ENCODE data around the gene FAM171A2. TPM values are rescaled to one million over a fixed set of nuclear protein-coding genes. Genes with fewer than 3 reads are reported as not detected.

The FAM171A2 gene
- total and polyA plus RNA-seq, 4 donors = 0.05 to 2.0 (median 0.45) TPM; not detected in 1

DNA sequence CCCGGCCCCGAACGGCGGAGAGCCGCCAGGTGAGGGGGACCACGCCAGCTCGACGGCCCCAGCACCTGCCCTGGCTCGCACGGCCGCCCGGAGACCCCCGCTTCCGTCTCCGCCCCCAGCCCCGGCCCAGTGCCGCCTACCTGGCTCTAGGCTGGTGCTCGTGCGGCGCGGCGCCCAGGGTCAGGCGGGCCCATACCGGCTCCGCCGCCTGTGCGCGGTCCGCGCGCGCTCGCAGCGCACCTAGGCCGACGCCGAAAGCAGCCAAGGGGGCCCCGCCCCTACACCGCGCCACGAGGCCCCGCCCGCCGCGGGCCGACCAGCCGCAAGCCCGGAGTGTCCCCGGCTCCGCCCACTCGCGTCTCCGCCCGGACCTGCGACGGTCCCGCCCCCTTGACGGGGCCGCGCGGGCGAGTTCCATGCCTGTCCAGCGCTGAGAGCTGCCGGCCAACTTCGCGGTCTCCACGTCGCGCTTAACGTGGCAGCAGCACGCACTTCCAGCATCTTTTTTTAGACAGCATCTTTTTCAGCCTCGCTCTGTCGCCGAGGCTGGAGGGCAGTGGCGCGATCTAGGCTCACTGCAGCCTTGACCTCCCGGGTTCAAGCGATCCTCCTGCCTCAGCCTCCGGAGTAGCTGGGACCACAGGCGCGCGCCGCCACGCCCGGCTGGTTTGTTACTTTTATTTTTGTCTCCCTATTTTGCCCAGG, 38.9 kb downstream of the FAM171A2 start, which contains the start of gene SLC25A39:
TSS of gene SLC25A39 (minus strand) at position 253 of the 705 bp plus-strand sequence. CDS start 1,261 bp downstream, outside the sequence.
- DNase-seq (peak; percentile 97 to 98), ATAC-seq (ENCODE audit: low FRiP score) (peak; percentile 97)
- intact Hi-C loops (cut with DNase I) = loop anchor here in 1 of 2 donors (1.0 kb wide), 1 partner anchor 105 kb away; the partner anchor contains the start of gene UBTF
- peaks cover 0 to 8% of the 10 kb centered on the region in 2 donors for H3K36me3 ChIP-seq (ENCODE audit: control insufficient read depth in 1 of 2, insufficient read depth in 2 of 2, low read length in 1 of 2)
- no peaks in the 10 kb centered on the region for H3K4me1 ChIP-seq (ENCODE audit: control insufficient read depth in 1 of 2, insufficient read depth in 2 of 2, low read length in 2 of 2)
- 0 to 1% methylated on average over 53 to 85 of the region's 85 CpGs for WGBS, 2 donors
- H3K27ac ChIP-seq (ENCODE audit: low read depth in 1 of 2, low read length in 2 of 2) = peak within 1 kb of the TSS; percentile 9 to 89
- H3K4me3 ChIP-seq (ENCODE audit: low read length in 2 of 2) = peak within 1 kb of the TSS; percentile 65 to 75
- no peaks in the 10 kb centered on the region for H3K27me3 ChIP-seq (ENCODE audit: control insufficient read depth in 1 of 2, insufficient read depth in 2 of 2, low read length in 1 of 2)
- H3K9me3 ChIP-seq (ENCODE audit: control insufficient read depth, low read length) = no peaks in the 10 kb centered on the region

DNA sequence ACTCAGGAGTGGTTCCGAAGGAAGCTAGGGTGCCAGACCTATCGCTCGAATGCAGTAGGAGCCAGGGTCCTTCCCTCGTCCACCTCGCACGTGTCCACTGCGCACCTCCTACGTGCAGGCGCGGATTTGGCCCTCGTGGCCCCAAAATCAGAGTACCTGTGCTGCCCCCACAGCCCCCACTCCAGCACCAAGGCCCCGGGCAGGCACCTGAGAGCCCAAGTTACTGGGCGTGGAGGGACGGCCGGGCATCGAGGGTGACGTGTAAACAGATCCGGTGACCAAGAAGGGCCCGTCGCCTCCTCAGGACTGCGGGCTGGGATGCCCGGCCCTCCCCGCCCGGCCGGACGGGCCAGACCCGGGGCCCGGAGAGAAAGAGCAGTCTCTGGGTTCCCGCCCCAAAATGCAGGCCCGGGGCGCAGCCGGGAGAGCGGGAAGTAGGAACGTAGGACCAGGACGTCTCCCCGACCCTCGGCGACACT, 39.5 kb downstream of the FAM171A2 start:
- Histone ChIP-seq H3K27me3 (ENCODE audit: control insufficient read depth in 1 of 2, insufficient read depth in 2 of 2, low read length in 1 of 2) (no peaks in the 10 kb centered on the region), H3K4me3 (ENCODE audit: low read length in 2 of 2) (peak overlapping the region; percentile 23 to 75), H3K4me1 (ENCODE audit: control insufficient read depth in 1 of 2, insufficient read depth in 2 of 2, low read length in 2 of 2) (no peaks in the 10 kb centered on the region), H3K9me3 (ENCODE audit: control insufficient read depth, low read length) (no peaks in the 10 kb centered on the region), H3K36me3 (ENCODE audit: control insufficient read depth in 1 of 2, insufficient read depth in 2 of 2, low read length in 1 of 2) (peaks cover 0 to 8% of the 10 kb centered on the region in 2 donors), H3K27ac (ENCODE audit: low read depth in 1 of 2, low read length in 2 of 2) (no peak overlapping the region)
- ATAC-seq (ENCODE audit: low FRiP score) = no peak
- peak in 1 of 2 donors; percentile 47 for DNase-seq
- intact Hi-C loops (cut with DNase I) = no loop called here
- 1% methylated on average over 36 to 38 of the region's 38 CpGs for WGBS, 2 donors

DNA sequence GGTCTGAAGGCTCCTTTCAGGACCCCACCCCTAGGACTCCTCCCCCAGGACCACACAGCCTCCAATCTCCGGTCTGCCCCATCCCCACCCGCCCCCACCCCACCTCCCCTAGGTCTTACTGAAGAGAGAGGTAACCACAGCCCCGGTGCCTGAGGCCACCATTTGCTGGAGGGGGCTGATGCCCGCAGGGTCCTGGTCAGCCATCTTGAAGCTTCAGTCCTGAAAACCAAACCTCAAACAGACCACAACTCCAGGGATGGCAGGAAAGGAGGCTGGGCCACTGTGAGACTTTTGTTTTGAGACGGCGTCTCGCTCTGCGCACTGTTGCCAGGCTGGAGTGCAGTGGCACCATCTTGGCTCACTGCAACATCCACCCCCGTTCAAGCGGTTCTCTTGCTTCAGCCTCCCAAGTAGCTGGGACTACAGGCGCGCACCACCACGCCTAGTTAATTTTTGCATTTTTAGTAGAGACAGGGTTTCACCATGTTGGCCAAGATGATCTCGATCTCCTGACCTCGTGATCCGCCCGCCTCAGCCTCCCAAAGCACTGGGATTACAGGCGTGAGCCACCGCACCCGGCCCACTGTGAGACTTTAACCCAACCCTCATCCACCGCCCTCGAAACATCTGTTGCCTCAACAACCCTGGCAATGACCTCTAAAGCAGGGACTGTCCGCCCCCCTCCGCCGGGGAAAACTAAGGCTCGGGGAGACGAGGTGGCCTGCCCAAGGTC, 40.1 kb downstream of the FAM171A2 start:
- H3K4me1 ChIP-seq (ENCODE audit: control insufficient read depth in 1 of 2, insufficient read depth in 2 of 2, low read length in 2 of 2) = no peaks in the 10 kb centered on the region
- intact Hi-C loops (cut with DNase I) = no loop called here
- no peaks in the 10 kb centered on the region for H3K9me3 ChIP-seq (ENCODE audit: control insufficient read depth, low read length)
- peak in 1 of 2 donors; percentile 39 for DNase-seq
- H3K4me3 ChIP-seq (ENCODE audit: low read length in 2 of 2) = peak overlapping the region; percentile 23 to 75
- H3K27ac ChIP-seq (ENCODE audit: low read depth in 1 of 2, low read length in 2 of 2) = no peak overlapping the region
- H3K36me3 ChIP-seq (ENCODE audit: control insufficient read depth in 1 of 2, insufficient read depth in 2 of 2, low read length in 1 of 2) = peaks cover 0 to 8% of the 10 kb centered on the region in 2 donors
- no peaks in the 10 kb centered on the region for H3K27me3 ChIP-seq (ENCODE audit: control insufficient read depth in 1 of 2, insufficient read depth in 2 of 2, low read length in 1 of 2)
- ATAC-seq (ENCODE audit: low FRiP score) = no peak
- 65 to 70% methylated on average over 26 to 27 of the region's 27 CpGs for WGBS, 2 donors

DNA sequence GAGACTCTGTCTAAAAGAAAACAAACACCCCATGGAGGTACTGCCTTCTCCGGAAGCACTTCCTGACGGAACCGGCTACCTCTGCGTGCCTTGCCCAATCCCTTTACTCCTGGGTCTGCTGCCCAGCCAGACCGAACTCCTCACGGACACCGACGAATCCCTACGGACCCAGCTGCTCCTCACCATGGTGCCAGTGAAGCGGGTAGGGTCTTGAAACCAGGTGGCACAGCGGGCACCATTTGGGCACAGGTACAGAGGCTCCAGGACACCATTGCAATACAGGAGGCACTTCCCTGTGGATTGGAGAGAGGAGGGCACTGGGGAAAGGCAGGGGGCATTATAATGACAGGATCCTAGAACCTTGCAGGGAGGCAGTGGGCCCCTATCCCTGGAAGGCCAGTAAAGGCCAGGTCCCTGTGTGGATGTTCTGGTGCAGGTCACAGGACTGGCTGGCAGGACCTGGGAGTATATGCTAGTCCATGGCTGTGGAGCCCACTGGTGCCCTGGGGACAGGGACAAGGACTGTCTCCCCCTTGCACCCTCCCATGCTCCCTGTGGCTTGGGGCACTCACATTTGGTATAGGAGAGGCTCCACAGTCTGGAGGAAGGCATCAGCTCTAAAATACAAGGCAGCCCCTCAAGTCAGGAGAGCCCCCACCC, 41.3 kb downstream of the FAM171A2 start:
- 91 to 92% methylated on average over 11 of the region's 11 CpGs for WGBS, 2 donors
- no peak for ATAC-seq (ENCODE audit: low FRiP score)
- DNase-seq = peak in 1 of 2 donors; percentile 32
- Histone ChIP-seq H3K36me3 (ENCODE audit: control insufficient read depth in 1 of 2, insufficient read depth in 2 of 2, low read length in 1 of 2) (peaks cover 0 to 8% of the 10 kb centered on the region in 2 donors), H3K4me3 (ENCODE audit: low read length in 2 of 2) (no peak overlapping the region), H3K9me3 (ENCODE audit: control insufficient read depth, low read length) (no peaks in the 10 kb centered on the region), H3K27ac (ENCODE audit: low read depth in 1 of 2, low read length in 2 of 2) (no peak overlapping the region), H3K4me1 (ENCODE audit: control insufficient read depth in 1 of 2, insufficient read depth in 2 of 2, low read length in 2 of 2) (no peaks in the 10 kb centered on the region), H3K27me3 (ENCODE audit: control insufficient read depth in 1 of 2, insufficient read depth in 2 of 2, low read length in 1 of 2) (no peaks in the 10 kb centered on the region)
- intact Hi-C loops (cut with DNase I) = no loop called here

DNA sequence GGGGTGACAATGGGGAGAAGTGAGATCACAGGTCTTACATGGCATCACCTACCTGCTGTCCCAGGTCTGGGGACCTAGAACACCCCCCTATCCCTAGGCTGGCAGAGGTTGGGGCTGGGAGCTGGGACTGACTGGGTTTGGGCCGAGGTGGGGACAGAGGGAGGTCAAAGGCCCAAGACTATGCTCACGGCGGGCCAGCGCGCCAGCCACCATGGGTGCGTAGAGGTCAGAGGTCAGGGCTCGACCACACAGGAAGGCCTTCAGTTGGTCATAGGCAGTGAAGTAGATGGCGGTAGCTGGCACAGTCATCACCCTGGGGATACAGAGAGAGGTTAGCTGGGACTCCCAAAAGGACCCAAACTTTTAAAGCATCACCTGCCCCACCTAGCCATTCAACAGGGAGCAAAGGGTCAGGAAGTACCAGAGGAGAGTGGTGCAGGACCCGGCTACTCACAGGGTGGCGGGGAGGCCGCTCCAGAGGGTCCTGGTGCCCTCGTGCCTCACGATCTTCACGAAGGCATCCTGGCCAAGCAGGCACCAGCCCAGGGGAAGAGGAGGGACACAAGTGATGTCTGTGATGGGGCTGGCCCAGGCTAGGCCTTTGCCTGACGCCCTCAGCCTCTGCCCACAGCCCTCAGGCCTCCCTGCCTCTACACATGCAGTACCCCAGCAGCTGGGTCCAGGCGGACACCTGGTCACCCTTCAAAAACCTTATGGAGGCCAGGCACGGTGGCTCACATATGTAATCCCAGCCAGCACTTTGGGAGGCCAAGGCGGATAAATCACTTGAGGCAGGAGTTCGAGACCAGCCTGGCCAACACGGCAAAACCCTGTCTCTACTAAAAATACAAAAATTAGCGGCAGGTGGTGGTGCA, 42.2 kb downstream of the FAM171A2 start:
- intact Hi-C loops (cut with DNase I) = no loop called here
- Histone ChIP-seq H3K4me3 (ENCODE audit: low read length in 2 of 2) (no peak overlapping the region), H3K27ac (ENCODE audit: low read depth in 1 of 2, low read length in 2 of 2) (no peak overlapping the region), H3K27me3 (ENCODE audit: control insufficient read depth in 1 of 2, insufficient read depth in 2 of 2, low read length in 1 of 2) (no peaks in the 10 kb centered on the region), H3K4me1 (ENCODE audit: control insufficient read depth in 1 of 2, insufficient read depth in 2 of 2, low read length in 2 of 2) (no peaks in the 10 kb centered on the region), H3K36me3 (ENCODE audit: control insufficient read depth in 1 of 2, insufficient read depth in 2 of 2, low read length in 1 of 2) (peaks cover 0 to 8% of the 10 kb centered on the region in 2 donors), H3K9me3 (ENCODE audit: control insufficient read depth, low read length) (no peaks in the 10 kb centered on the region)
- DNase-seq (peak in 1 of 2 donors; percentile 42), ATAC-seq (ENCODE audit: low FRiP score) (no peak)
- WGBS, 2 donors = 86 to 91% methylated on average over 21 of the region's 21 CpGs

DNA sequence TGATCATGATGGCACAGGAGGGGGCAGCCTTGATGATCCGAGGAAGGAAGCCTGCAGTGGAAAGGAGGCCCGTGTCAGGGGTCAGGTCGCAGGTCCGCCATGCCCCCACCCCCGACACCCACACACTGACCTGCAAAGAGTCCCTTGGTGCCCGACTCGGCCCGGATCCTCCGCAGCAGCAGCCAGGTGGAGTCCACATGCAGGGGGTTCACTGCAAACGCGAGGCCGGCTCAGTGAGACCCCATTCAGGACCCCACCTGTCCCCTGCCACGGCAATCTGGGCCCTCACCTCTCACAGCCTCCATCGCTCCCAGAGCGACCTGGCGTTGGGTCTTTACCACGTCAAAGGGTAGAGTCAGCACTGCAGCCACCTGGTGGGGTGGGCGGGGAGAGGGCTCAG, 43.6 kb downstream of the FAM171A2 start:
- peaks cover 0 to 8% of the 10 kb centered on the region in 2 donors for H3K36me3 ChIP-seq (ENCODE audit: control insufficient read depth in 1 of 2, insufficient read depth in 2 of 2, low read length in 1 of 2)
- no peaks in the 10 kb centered on the region for H3K9me3 ChIP-seq (ENCODE audit: control insufficient read depth, low read length)
- no peak overlapping the region for H3K27ac ChIP-seq (ENCODE audit: low read depth in 1 of 2, low read length in 2 of 2)
- no peak overlapping the region for H3K4me3 ChIP-seq (ENCODE audit: low read length in 2 of 2)
- DNase-seq = peak in 1 of 2 donors; percentile 42
- ATAC-seq (ENCODE audit: low FRiP score) = no peak
- 86 to 91% methylated on average over 18 of the region's 18 CpGs for WGBS, 2 donors
- no peaks in the 10 kb centered on the region for H3K4me1 ChIP-seq (ENCODE audit: control insufficient read depth in 1 of 2, insufficient read depth in 2 of 2, low read length in 2 of 2)
- intact Hi-C loops (cut with DNase I) = no loop called here
- peaks cover 0 to 1% of the 10 kb centered on the region in 2 donors for H3K27me3 ChIP-seq (ENCODE audit: control insufficient read depth in 1 of 2, insufficient read depth in 2 of 2, low read length in 1 of 2)

DNA sequence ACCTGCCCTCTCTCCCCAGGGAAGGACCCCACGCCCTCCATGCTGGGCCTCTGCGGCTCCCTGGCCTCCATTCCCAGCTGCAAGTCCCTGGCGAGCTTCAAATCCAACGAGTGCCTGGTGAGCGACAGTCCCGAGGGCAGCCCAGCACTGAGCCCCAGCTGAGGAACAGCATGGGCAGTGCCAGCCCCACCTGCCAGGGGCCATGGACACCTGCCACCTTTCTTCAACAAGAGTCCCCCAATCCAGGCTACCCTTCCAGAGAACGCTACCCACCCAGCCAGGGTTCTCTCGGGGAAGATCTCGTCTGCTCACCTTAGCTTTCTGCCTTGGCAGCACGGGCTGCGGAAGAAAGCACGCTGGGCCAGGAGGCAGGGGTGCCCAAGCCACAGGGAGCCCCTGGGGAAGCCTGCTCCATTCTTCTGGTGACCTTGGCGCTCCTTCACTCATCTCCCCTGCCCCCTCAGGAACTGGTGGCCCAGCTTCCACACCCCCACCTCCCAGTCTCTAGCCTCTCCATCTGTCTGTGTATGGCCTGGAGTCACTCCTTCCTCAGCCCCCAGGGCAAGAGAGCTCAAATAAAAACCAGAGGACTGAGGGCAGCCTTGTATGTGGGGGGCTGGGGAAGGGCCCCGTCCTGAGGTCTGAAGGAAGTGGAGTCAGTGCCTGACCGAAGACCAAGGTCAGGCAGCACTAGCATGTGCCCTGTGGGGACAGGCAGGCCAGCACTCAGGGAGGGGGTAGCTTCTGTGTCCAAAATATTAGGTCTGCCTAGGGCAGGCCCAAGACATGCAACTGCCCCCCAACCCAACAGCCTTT, 45.4 kb downstream of the FAM171A2 start:
- 74 to 75% methylated on average over 15 of the region's 15 CpGs for WGBS, 2 donors
- intact Hi-C loops (cut with DNase I) = no loop called here
- peak in 1 of 2 donors; percentile 17 for DNase-seq
- Histone ChIP-seq H3K27ac (ENCODE audit: low read depth in 1 of 2, low read length in 2 of 2) (no peak overlapping the region), H3K4me1 (ENCODE audit: control insufficient read depth in 1 of 2, insufficient read depth in 2 of 2, low read length in 2 of 2) (no peaks in the 10 kb centered on the region), H3K27me3 (ENCODE audit: control insufficient read depth in 1 of 2, insufficient read depth in 2 of 2, low read length in 1 of 2) (peaks cover 0 to 1% of the 10 kb centered on the region in 2 donors), H3K4me3 (ENCODE audit: low read length in 2 of 2) (no peak overlapping the region), H3K36me3 (ENCODE audit: control insufficient read depth in 1 of 2, insufficient read depth in 2 of 2, low read length in 1 of 2) (peaks cover 0 to 8% of the 10 kb centered on the region in 2 donors), H3K9me3 (ENCODE audit: control insufficient read depth, low read length) (no peaks in the 10 kb centered on the region)
- ATAC-seq (ENCODE audit: low FRiP score) = no peak

Data from aorta (tissue), 5 donors.